Measurements from ENCODE around the gene KCNK3.

KCNK3 gene

GRCh38 chr2:26715528-26716270 is 23.2 kb downstream of the KCNK3 start:
- DNase-seq = no peak

GRCh38 chr2:26716340-26716739 is 23.8 kb downstream of the KCNK3 start:
- DNase-seq = no peak

- DNase-seq = no peak
Observed at GRCh38 chr2:26716769-26717168, 24.2 kb downstream of the KCNK3 start.

GRCh38 chr2:26717362-26717761 is 24.8 kb downstream of the KCNK3 start:
- no peak for DNase-seq

GRCh38 chr2:26718949-26719686 is 26.6 kb downstream of the KCNK3 start:
- DNase-seq = no peak

- no peak for DNase-seq
Observed at GRCh38 chr2:26720322-26721114, 28.0 kb downstream of the KCNK3 start.

GRCh38 chr2:26721115-26722032 is 28.9 kb downstream of the KCNK3 start:
- DNase-seq = no peak

GRCh38 chr2:26722328-26722727 is 29.8 kb downstream of the KCNK3 start:
- DNase-seq = no peak

GRCh38 chr2:26722911-26723310 is 30.4 kb downstream of the KCNK3 start:
- DNase-seq = no peak

- no peak for DNase-seq
Observed at GRCh38 chr2:26723475-26723874, 31.0 kb downstream of the KCNK3 start.

GRCh38 chr2:26723991-26724750 is 31.6 kb downstream of the KCNK3 start:
- DNase-seq = no peak

- DNase-seq = no peak
Observed at GRCh38 chr2:26724784-26725520, 32.4 kb downstream of the KCNK3 start.

- no peak for DNase-seq
Observed at GRCh38 chr2:26725521-26725820, 32.9 kb downstream of the KCNK3 start.

- no peak for DNase-seq
Observed at GRCh38 chr2:26726228-26726627, 33.7 kb downstream of the KCNK3 start.

GRCh38 chr2:26727641-26728561 is 35.4 kb downstream of the KCNK3 start:
- DNase-seq = peak in 1 of 2 donors; percentile 5

- no peak for DNase-seq
Observed at GRCh38 chr2:26729311-26729710, 36.8 kb downstream of the KCNK3 start.

- DNase-seq = no peak
Observed at GRCh38 chr2:26730549-26731344, 38.2 kb downstream of the KCNK3 start.

- DNase-seq = no peak
Observed at GRCh38 chr2:26731714-26732113, 39.2 kb downstream of the KCNK3 start.

GRCh38 chr2:26732446-26732845 is 39.9 kb downstream of the KCNK3 start:
- DNase-seq = no peak
